GM12872 (cell line): ENCODE data around the gene RPL10A.

Experiments used
- TF ChIP-seq, protein P1 (sequence below): IDR thresholded peaks from 3 replicates; pipeline ENCODE4 v1.5.1; 2011; ENCODE audit warnings: low read depth, mild to moderate bottlenecking, low read length, moderate library complexity; ENCODE audit not compliant: insufficient read depth

The RPL10A gene

DNA sequence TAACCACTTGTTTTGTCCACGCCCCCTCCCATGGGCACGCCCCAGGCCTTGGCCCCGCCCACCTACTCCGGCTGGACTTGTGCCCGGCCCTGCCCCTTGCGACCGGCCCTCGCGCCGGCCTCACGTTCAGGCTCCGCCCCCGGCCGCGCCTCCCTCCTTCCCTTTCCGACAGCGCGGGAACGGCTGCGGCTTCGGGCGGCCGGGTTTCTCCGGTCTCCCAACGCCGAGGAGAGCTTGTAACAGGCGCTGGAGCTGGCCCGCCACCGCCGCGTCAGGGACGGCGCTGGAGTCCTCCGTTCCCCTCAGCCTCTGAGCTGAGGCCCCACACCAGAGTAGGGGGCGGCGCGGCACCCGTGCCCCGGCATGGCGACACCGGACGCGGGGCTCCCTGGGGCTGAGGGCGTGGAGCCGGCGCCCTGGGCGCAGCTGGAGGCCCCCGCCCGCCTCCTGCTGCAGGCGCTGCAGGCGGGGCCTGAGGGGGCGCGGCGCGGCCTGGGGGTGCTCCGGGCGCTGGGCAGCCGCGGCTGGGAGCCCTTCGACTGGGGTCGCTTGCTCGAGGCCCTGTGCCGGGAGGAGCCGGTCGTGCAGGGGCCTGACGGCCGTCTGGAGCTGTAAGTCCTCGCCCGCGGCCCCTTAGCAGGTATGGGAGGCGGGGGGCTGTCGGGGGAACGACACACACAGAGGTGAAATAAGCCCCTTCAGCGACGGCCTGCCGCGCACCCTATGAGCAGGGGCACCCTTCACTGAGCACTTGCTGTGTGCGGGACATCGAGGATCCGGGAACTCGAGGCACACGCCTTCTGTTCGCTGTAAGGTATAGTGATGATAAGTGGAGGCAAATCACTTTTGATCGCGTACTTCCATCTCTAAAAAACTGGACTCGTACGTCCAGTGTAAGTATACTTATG lies 15.8 kb upstream of the RPL10A start, which contains the start of gene FANCE:
Gene FANCE, plus strand, starts transcription at position 156 of the 908 bp plus-strand sequence. Its CDS starts 208 bp downstream, at position 364.
- TF ChIP-seq, protein P1, sequence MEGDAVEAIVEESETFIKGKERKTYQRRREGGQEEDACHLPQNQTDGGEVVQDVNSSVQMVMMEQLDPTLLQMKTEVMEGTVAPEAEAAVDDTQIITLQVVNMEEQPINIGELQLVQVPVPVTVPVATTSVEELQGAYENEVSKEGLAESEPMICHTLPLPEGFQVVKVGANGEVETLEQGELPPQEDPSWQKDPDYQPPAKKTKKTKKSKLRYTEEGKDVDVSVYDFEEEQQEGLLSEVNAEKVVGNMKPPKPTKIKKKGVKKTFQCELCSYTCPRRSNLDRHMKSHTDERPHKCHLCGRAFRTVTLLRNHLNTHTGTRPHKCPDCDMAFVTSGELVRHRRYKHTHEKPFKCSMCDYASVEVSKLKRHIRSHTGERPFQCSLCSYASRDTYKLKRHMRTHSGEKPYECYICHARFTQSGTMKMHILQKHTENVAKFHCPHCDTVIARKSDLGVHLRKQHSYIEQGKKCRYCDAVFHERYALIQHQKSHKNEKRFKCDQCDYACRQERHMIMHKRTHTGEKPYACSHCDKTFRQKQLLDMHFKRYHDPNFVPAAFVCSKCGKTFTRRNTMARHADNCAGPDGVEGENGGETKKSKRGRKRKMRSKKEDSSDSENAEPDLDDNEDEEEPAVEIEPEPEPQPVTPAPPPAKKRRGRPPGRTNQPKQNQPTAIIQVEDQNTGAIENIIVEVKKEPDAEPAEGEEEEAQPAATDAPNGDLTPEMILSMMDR = no peak

DNA sequence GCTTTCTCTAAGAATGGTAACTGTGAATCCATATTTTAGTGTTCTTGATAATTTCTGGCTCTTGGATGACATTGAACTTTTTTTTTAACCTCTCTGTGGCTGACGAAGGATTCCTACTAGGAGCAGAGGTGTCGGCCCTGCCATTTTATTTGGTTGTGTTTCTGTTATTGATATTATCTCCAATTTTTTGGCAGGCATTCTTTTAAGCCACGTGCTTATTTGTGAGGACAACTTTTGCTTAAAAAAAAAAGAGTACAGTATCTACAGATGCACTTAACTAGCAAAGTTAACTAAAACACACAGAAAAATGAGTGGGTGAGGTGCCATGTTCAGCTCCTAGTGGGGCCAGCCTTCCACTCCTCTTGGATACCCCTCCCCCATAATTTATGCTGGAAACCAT lies 15.0 kb upstream of the RPL10A start:
- TF ChIP-seq, protein P1 = no peak

DNA sequence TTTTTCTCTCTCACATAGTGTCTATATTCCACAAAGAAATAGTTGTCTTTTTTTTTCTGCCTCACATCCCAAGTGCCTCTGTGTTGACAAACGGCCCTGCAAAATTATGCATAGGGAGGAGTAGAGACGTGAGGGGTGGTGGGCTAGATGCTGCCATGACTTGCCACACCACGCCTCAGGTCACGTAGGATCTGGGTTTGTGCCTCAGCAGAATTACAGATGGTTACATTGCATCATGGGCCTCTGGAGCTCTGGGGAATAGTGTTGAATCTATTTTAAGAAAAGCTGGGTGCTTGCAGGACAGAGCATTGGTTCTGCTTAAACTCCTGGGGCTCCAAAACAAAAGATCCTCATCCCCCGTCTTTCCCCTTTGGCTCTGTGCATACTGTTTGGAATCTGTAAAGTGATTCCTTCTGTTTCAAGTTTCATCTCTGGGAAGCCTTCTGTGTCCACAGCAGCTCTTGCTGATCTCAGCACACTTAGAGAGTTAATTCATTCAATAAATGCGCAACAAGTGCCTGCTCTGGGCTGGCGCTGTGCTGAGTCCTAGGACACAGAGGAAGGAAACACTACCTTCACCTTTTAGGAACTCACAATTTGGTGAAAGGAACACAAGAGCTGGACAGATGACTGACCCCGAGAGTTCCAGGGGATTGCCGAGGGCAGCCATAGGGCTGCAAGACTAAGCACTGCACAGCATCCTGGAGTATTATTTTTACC lies 13.7 kb upstream of the RPL10A start:
- TF ChIP-seq, protein P1 = no peak

DNA sequence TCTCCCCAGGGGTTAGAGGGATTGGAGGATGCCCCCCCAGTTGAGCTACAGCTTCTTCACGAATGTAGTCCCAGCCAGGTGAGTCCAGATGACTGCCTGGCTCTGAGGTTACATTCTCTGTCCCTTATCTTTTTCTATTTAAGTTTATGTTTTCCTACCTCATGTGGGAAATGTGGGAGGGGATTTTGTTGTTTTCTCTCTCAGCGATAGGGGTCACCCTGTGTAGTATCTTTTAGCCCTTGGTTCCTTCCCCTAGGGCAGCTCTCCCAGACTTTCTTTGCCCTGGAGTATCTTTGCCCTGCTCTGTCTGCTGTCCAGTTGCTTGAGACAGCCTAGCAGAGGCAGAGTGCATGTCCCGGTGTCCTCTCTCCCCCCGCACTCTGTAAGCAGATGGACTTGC lies 10.3 kb upstream of the RPL10A start:
- TF ChIP-seq, protein P1 = no peak

DNA sequence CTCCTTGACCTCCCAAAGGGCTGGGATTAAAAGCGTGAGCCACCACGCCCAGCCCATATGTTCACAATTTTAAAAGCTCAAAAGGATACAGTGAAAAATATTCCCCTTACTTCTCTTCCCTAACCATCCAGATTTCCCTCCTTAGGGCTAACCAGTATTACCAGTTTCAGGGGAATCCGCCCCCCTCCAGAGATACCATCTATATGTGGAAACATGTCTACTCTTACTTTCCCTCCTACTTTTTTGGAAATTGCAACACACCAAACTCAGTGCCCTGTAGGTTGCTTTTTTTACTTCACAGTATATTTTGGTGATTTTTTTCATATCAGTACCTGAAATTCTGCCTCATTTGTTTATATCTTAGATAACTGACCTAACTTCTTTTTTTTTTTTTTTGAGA lies 6.9 kb upstream of the RPL10A start:
- TF ChIP-seq, protein P1 = no peak

DNA sequence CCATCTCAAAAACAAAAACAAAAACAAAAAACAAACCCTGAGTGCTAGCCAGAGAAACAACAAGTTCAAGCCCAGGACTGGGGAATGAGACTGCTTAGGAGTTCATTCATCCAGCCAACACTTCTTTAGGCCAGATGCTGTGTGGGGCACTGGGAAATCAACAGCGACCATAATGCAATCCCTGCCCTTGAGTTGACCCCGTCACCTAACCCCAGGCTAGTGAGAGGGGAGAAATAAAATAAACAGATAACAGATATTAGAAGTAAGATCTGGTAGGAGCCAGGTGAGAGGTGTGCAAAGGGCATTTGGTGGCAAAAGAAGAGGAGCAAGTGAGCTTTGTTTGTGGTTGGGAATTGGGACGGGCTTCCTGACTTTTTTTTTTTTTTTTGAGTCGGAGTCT lies 4.9 kb upstream of the RPL10A start:
- TF ChIP-seq, protein P1 = no peak

DNA sequence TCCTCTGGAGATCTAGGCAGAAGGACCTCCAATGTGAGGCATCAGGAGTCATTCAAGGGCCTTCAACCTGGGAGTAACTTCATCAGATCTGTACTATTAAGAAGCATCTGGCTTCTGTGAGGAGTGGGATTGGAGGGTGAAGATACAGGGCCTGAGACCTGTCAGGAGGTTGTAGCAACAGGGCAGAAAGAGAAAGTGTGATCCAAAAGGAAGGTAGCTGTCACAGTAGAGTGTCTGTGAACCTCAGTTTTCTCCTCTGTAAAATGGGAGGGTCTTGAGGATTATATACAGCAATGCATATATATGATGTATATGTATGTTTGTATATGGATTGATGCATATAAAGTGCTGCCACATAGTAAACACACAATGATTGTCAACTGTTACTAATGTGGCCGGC lies 2.6 kb upstream of the RPL10A start:
- TF ChIP-seq, protein P1 = no peak
